Parathyroid adenoma (tissue), 2 donors: ENCODE measurements around the gene GARIN5A.

Source experiments
- H2AFZ ChIP-seq: fragments of 300-600 bp; sonication (generic); one replicate; pipeline ENCODE4 v1.7.0; 2017; ENCODE audit warnings: antibody characterized with exemption, mild to moderate bottlenecking
- H3K27ac ChIP-seq: fragments of 300-600 bp; sonication (generic); one replicate; pipeline ENCODE4 v1.7.0; 2017
- H3K27me3 ChIP-seq: fragments of 300-600 bp; sonication (generic); one replicate; pipeline ENCODE4 v1.7.0; 2017; ENCODE audit warnings: low read length; ENCODE audit not compliant: control insufficient read depth, insufficient read depth
- H3K36me3 ChIP-seq: fragments of 300-600 bp; sonication (generic); one replicate; pipeline ENCODE4 v1.7.0; 2017; ENCODE audit warnings: low read length; ENCODE audit not compliant: control insufficient read depth, insufficient read depth
- H3K4me1 ChIP-seq: fragments of 300-600 bp; sonication (generic); one replicate; pipeline ENCODE4 v1.7.0; 2017; ENCODE audit warnings: control low read depth
- H3K4me2 ChIP-seq: fragments of 300-600 bp; sonication (generic); one replicate; pipeline ENCODE4 v1.7.0; 2017; ENCODE audit warnings: low read length
- H3K4me3 ChIP-seq: fragments of 300-600 bp; sonication (generic); one replicate; pipeline ENCODE4 v1.7.0; 2017; ENCODE audit warnings: low read depth, low read length
- H3K79me2 ChIP-seq: fragments of 300-600 bp; sonication (generic); one replicate; pipeline ENCODE4 v1.7.0; 2017; ENCODE audit warnings: control low read depth
- H3K9ac ChIP-seq: fragments of 300-600 bp; sonication (generic); one replicate; pipeline ENCODE4 v1.7.0; 2017; ENCODE audit warnings: mild to moderate bottlenecking
- H3K9me3 ChIP-seq: fragments of 300-600 bp; sonication (generic); one replicate; pipeline ENCODE4 v1.7.0; 2017; ENCODE audit warnings: low read length; ENCODE audit not compliant: control insufficient read depth
- TF ChIP-seq, protein P1 (sequence below): fragments of 300-600 bp; sonication (generic); IDR thresholded peaks from one replicate; pipeline ENCODE4 v1.7.0; 2017; ENCODE audit warnings: antibody characterized with exemption, mild to moderate bottlenecking
- donor health status: primary hyperparathyroidism.

GARIN5A gene

DNA sequence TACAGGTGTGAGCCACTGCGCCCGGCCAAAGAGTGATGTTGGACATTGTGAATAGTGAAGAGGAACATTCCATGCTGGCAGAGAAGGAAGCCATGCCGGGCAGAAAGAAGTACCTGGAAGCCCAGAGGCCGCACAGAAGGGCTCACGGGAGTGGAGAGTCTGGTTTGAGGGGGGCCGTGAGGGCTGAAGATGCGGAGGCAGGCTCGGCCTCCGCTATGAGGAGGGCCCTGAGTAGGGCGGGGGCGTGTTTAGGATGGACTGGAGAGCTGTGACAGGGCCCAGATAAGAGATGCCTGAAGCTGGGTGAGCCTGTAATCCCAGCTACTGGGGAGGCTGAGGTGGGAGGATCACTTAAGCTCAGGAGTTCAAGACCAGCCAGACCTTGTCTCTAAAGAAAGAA, 32.7 kb upstream of the GARIN5A start:
- H3K79me2 ChIP-seq, result no peaks in the 10 kb centered on the region
- H3K36me3 ChIP-seq, result no peaks in the 10 kb centered on the region
- no peak overlapping the region for H3K9ac ChIP-seq
- no peaks in the 10 kb centered on the region for H3K9me3 ChIP-seq
- H3K4me3 ChIP-seq, result no peak overlapping the region
- peaks cover 12% of the 10 kb centered on the region for H3K4me1 ChIP-seq
- no peak overlapping the region for H3K27ac ChIP-seq
- H3K27me3 ChIP-seq, result no peaks in the 10 kb centered on the region
- no peak overlapping the region for H2AFZ ChIP-seq
- TF ChIP-seq, protein P1, sequence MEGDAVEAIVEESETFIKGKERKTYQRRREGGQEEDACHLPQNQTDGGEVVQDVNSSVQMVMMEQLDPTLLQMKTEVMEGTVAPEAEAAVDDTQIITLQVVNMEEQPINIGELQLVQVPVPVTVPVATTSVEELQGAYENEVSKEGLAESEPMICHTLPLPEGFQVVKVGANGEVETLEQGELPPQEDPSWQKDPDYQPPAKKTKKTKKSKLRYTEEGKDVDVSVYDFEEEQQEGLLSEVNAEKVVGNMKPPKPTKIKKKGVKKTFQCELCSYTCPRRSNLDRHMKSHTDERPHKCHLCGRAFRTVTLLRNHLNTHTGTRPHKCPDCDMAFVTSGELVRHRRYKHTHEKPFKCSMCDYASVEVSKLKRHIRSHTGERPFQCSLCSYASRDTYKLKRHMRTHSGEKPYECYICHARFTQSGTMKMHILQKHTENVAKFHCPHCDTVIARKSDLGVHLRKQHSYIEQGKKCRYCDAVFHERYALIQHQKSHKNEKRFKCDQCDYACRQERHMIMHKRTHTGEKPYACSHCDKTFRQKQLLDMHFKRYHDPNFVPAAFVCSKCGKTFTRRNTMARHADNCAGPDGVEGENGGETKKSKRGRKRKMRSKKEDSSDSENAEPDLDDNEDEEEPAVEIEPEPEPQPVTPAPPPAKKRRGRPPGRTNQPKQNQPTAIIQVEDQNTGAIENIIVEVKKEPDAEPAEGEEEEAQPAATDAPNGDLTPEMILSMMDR, result no peak
- no peak overlapping the region for H3K4me2 ChIP-seq

DNA sequence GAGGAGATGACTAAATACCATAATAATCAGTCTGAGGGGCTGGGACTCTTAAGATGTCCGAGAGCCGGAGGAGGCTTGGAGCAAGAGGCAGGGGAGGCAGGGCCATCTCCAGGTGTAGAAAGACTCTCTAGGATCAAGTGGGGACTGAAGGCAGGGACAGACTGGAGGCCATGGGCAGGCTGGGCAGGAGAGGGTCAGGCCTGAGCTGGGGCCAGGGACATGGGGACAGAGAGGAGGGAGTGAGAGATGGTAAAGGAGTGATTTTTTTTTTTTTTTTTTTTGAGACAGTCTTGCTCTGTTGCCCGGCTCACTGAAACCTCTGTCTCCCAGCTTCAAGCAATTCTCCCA, 32.2 kb upstream of the GARIN5A start:
- no peaks in the 10 kb centered on the region for H3K9me3 ChIP-seq
- H3K4me2 ChIP-seq, result no peak overlapping the region
- no peaks in the 10 kb centered on the region for H3K36me3 ChIP-seq
- no peak overlapping the region for H3K4me3 ChIP-seq
- no peak overlapping the region for H3K27ac ChIP-seq
- no peak overlapping the region for H3K9ac ChIP-seq
- H2AFZ ChIP-seq, result no peak overlapping the region
- TF ChIP-seq, protein P1, result no peak
- no peaks in the 10 kb centered on the region for H3K79me2 ChIP-seq
- no peaks in the 10 kb centered on the region for H3K27me3 ChIP-seq
- H3K4me1 ChIP-seq, result peaks cover 10% of the 10 kb centered on the region

DNA sequence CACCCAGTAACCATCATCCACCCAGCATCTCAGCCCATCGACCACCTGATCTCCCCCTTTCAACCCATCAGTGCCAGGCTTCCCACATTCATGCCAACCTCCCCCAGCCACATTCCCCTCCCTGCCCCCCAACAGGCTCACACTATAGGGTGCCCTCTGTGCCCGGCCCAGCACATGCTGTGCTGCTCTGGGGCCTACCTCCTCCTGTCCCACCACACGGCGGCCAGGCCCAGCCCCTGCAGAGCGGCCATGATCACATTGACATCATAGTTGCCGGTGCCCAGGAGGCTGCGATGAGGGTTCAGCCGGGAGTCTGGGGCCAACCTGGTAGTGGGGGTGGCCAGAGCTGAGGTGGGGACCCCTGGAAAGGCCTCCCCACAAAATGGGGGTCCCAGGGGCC, 30.7 kb upstream of the GARIN5A start:
- TF ChIP-seq, protein P1, result no peak
- Histone ChIP-seq H2AFZ (no peak overlapping the region), H3K79me2 (no peaks in the 10 kb centered on the region), H3K9me3 (no peaks in the 10 kb centered on the region), H3K27me3 (no peaks in the 10 kb centered on the region), H3K27ac (no peak overlapping the region), H3K36me3 (no peaks in the 10 kb centered on the region), H3K9ac (no peak overlapping the region), H3K4me2 (no peak overlapping the region), H3K4me1 (peaks cover 6% of the 10 kb centered on the region), H3K4me3 (no peak overlapping the region)

DNA sequence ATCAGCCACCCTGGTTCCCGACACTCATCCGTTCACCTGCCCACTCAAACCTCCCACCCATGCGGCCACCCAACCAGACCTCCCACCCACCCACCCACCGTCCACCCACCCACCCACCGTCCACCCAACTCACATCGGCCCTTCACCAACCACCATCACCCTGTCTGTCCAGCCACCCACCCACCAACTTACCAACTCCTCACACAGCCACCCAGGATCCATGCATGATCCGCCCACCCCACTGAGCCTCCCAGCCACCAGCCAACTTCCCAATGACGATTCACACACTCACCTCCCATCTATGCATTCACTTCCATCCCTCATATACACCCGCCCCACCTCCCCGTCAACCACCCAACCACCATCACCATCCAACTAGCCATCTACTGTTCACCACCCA, 30.1 kb upstream of the GARIN5A start:
- no peak overlapping the region for H2AFZ ChIP-seq
- no peak overlapping the region for H3K9ac ChIP-seq
- H3K9me3 ChIP-seq, result no peaks in the 10 kb centered on the region
- TF ChIP-seq, protein P1, result no peak
- H3K4me1 ChIP-seq, result peaks cover 6% of the 10 kb centered on the region
- H3K79me2 ChIP-seq, result no peaks in the 10 kb centered on the region
- no peaks in the 10 kb centered on the region for H3K27me3 ChIP-seq
- no peak overlapping the region for H3K4me2 ChIP-seq
- no peak overlapping the region for H3K4me3 ChIP-seq
- no peak overlapping the region for H3K27ac ChIP-seq
- no peaks in the 10 kb centered on the region for H3K36me3 ChIP-seq

DNA sequence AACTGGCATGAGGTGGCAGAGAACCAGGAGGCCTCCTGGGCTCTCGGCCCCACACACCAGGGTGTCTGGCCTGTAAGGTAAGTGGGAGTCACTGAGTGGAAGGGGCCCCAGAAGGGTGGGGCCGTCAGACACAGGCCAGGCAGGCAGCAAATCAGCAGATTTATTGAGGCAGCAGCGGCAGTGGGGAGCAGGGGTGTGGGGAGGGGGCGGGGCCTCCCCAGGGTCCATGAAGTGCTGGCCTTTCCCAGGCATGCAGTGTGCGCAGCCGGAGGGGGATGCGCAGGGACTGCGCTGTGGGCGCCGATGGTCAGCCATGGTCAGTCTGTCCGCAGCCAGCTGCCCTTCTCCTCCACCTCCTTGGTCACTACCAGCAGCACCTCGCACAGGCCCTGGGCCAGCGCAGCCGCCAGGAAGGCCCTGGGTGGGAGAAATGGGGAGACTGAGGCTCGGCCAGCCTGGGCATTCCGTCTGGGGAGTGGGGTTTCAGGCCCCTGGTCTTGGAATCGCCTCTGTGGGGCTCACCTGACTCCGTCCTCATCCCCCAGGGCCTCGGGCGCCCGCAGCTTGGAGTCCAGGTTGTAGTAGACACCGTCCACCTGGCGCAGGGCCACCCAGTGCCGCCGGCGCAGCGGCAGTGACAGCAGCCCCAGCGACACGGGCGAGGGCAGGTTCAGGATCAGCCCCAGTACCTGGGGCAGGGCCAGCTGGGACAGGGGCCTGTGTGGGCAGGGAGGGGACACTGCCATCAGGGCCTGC, 29.4 kb upstream of the GARIN5A start:
- Histone ChIP-seq H3K27ac (no peak overlapping the region), H3K36me3 (no peaks in the 10 kb centered on the region), H2AFZ (no peak overlapping the region), H3K4me1 (peaks cover 6% of the 10 kb centered on the region), H3K9me3 (no peaks in the 10 kb centered on the region), H3K9ac (no peak overlapping the region), H3K27me3 (no peaks in the 10 kb centered on the region), H3K4me2 (no peak overlapping the region), H3K79me2 (no peaks in the 10 kb centered on the region), H3K4me3 (no peak overlapping the region)
- TF ChIP-seq, protein P1, result no peak
